Measurements from ENCODE around the gene GSK3B.

Gene GSK3B

GRCh38 chr3:119880966-119881365, 213.3 kb downstream of the GSK3B start:
- no peak for DNase-seq (ENCODE audit: low spot score)

DNA sequence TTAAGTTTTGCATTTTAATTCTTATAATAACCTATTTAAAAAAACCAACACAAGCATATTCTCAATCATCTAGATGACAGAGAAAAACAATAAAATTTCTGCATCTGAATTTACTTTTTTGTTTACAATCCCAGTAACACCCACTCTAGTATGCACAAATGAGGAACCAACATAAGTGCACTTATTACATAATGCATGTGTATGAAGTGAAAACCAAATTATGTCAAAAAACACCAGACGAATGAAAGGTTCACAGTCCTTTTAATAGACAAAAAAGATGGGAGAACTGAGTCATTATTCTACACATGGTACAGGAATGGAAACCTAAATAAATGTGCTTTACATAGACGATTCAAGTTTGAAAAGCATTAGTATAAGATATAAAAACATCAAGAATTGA, 220.6 kb downstream of the GSK3B start:
- no peak for DNase-seq (ENCODE audit: low spot score)

- no peak for DNase-seq (ENCODE audit: low spot score)
These were observed 221.5 kb downstream of the GSK3B start for GRCh38 chr3:119872773-119873172.

- no peak for DNase-seq (ENCODE audit: low spot score)
These were observed 222.7 kb downstream of the GSK3B start for GRCh38 chr3:119871571-119871970.

GRCh38 chr3:119870512-119870911, 223.7 kb downstream of the GSK3B start:
- no peak for DNase-seq (ENCODE audit: low spot score)

GRCh38 chr3:119864476-119864875, 229.8 kb downstream of the GSK3B start:
- no peak for DNase-seq (ENCODE audit: low spot score)

GRCh38 chr3:119862616-119863015, 231.6 kb downstream of the GSK3B start:
- DNase-seq (ENCODE audit: low spot score), result no peak

DNA sequence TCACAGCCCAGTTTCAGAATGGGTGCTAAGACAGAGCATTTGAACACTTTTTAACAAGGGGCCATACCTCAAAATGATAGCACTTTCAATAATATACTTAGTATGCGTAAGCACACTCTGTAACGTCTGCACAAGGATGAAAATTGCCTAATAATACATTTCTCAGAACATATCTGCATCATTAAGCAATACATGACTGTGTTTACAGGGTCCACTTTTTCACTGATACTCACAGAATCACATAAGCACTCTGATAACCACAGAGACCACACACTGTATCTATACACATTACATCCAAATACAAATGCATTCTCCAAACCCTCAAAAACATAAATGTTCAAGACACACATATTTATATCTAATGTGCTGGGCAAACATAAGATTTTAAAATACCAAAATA, 232.6 kb downstream of the GSK3B start:
- no peak for DNase-seq (ENCODE audit: low spot score)

GRCh38 chr3:119859728-119860127, 234.5 kb downstream of the GSK3B start:
- no peak for DNase-seq (ENCODE audit: low spot score)

DNA sequence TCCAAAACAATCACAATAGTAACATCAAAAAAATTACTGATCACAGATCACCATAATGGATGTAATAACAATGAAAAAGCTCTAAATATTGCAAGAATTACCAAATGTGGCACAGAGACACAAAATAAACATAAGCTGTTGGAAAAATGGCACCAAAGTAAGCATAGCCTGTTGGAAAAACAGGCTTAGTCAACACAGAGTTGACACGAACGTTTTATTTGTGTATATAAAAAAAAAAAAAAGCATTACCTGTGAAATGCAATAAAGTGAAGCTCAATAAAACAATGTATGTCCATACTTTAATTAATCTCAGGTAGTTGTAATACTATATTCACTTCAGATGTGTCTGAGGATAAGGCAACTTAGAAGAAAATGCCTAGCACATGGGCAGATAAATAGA, 235.3 kb downstream of the GSK3B start:
- no peak for DNase-seq (ENCODE audit: low spot score)

DNA sequence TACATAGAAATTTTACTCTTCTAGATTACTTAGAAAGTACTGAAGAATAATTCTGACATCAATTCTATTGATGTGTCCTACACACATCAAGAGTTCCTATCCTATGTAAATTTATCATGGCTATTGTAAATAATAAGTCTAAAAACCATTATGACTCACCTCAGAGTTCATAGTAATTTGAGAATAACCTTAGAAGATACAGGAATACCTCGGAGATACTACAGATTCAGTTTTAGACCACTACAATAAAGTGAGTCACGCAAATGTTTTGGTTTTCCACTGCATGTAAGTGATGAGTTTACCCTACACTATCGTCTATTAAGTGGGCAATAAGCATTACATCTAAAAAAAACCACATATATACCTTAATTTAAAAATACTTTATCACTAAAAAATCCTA, 237.6 kb downstream of the GSK3B start:
- no peak for DNase-seq (ENCODE audit: low spot score)

DNA sequence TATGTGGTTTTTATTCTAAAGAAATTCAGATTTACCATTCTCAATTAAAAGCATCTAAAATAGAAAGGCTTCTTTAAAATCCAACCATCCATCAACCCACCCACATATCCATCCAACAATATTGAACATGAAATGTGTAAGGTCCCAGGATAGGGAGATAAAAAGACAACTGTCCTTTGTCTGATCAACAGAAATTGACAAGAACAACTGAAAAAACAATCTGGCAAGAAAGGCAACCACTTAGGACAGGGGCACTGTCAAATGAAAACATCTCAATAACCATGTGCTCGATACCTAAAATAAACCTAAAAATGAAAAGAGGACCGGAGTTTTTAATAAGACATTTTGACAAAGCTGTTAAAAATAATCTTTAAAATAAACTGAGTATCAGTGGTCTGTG, 245.1 kb downstream of the GSK3B start:
- no peak for DNase-seq (ENCODE audit: low spot score)

- DNase-seq (ENCODE audit: low spot score), result no peak
These were observed 252.3 kb downstream of the GSK3B start for GRCh38 chr3:119841808-119842471.

GRCh38 chr3:119835556-119835955, 258.7 kb downstream of the GSK3B start:
- DNase-seq (ENCODE audit: low spot score), result no peak

GRCh38 chr3:119834754-119835370, 259.4 kb downstream of the GSK3B start:
- DNase-seq (ENCODE audit: low spot score), result no peak

DNA sequence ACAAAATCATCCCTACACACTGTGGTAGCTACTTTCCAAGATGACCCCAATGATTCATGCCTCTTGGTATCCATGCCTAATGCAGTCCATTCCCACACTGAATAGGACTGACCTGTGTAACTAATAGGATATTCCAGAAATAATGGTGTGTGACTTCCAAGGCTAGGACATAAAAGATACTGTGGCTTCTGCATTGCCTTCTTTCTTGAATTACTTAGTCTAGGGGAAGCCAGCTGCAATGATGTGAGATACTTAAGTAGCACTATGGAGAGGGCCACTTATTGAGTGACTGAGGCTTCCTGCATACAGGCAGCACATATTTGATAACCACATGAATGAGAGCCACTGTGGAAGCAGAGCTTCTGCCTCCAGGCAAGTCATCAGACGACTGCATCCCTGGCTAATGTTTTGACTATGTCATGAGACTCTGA, 262.3 kb downstream of the GSK3B start:
- DNase-seq (ENCODE audit: low spot score), result no peak

DNA sequence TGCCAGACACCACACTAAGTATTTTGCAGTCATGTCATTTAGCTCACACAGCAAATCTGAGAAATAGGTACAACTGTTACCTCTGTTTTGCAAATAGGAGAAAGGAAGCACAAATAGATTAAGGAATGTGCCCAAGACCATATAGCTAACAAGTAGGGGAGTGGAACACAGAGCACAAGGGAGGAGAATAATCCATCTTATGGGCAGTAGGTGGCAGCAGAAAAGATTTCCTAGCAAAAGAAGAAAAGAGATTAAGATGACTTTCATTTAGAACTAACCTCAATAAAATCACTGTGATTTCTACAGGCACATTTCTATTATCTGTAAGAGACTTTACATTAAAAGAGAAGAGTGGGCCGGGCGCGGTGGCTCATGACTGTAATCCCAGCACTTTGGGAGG, 263.2 kb downstream of the GSK3B start:
- no peak for DNase-seq (ENCODE audit: low spot score)

DNA sequence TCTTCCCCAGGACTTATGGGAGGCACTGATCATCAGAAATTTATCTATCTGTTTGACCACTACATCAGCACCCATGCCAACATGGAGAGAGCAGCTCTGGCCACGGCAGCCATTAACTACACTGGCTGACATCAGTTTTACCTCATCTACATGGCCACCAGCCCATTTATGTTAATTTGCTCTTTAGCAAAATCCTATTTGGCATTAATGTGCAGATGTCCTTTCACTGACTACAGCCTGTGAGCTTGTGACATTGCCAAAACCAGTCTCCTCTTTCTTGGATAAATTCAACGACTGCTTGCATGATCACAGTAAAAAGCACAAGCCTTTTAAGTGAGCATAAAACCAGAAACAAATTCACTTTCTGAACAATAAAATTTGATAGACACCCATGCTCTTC, 264.8 kb downstream of the GSK3B start:
- no peak for DNase-seq (ENCODE audit: low spot score)

- DNase-seq (ENCODE audit: low spot score), result no peak
These were observed 267.3 kb downstream of the GSK3B start for GRCh38 chr3:119826711-119827608.

DNA sequence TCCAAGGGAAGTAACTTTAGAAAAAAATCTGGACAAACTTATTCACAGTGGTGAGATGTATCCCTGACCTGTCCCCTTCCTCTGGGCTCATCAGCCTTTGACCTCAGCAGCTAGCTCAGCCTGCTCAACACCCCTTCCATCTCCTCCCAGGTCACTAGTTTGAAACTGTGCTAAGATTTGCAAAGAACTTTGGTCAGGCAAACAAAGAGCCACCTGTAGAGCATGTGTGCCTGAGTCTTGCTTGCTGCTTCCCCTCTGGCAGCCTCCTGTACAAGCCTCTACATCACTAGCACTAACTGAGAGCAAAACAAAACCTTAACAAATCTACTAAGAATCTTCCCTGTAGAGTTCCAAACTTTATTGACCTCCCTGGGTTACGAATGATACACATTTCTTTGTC, 268.4 kb downstream of the GSK3B start:
- DNase-seq (ENCODE audit: low spot score), result no peak

GRCh38 chr3:119819806-119820205, 274.4 kb downstream of the GSK3B start:
- no peak for DNase-seq (ENCODE audit: low spot score)

DNA sequence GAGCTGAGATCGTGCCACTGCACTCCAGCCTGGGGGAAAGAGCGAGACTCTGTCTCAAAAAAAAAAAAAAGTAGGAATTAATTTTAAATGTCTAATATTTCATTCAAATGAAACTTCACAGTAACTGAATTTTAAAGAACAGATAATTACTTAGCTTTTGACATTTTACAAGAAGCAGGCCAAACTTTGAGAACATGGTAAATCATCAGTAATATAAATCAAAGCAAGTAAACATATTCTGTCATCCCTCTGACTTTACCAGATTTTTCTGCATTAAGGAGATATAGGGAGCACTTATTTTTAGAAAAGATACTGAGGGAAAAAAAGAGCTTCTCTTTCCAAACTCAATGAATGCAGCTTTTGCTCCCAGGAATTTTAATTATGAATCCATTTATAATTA, 275.3 kb downstream of the GSK3B start:
- DNase-seq (ENCODE audit: low spot score), result no peak
